OCI-LY1 (cell line): ENCODE data around the gene FERMT1.

ENCODE experiments used
- EZH2 ChIP-seq: fragments of 200-600 bp; sonication (generic), shearing (Covaris generic); IDR thresholded peaks from 2 replicates; pipeline ENCODE4 v1.8.0; 2017; ENCODE audit warnings: borderline replicate concordance, mixed run types, mild to moderate bottlenecking, antibody characterized with exemption, low read length, moderate library complexity, mixed read lengths
- TF ChIP-seq, protein P1 (sequence below): fragments of 200-600 bp; sonication (generic), shearing (Covaris generic); IDR thresholded peaks from 2 replicates; pipeline ENCODE4 v1.5.1; 2017; ENCODE audit warnings: mild to moderate bottlenecking, antibody characterized with exemption, low read length, moderate library complexity, mixed read lengths

DNA sequence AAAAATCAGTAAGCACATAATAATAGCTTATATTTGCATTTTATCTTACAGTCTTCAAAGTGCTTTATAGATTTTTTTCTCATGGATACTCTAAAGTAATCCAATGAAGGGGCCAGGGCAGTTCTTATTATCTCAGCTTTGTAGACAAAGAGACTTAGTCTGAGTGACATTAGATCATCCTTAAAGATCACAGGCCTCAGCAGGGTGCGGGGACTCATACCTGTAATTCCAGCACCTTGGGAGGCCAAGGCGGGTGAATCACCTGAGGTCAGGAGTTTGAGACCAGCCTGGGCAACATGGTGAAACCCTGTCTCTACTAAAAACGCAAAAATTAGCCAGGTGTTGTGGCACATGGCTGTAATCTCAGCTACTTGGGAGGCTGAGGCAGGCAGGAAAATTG is 14.5 kb downstream of the FERMT1 start:
- TF ChIP-seq, protein P1, sequence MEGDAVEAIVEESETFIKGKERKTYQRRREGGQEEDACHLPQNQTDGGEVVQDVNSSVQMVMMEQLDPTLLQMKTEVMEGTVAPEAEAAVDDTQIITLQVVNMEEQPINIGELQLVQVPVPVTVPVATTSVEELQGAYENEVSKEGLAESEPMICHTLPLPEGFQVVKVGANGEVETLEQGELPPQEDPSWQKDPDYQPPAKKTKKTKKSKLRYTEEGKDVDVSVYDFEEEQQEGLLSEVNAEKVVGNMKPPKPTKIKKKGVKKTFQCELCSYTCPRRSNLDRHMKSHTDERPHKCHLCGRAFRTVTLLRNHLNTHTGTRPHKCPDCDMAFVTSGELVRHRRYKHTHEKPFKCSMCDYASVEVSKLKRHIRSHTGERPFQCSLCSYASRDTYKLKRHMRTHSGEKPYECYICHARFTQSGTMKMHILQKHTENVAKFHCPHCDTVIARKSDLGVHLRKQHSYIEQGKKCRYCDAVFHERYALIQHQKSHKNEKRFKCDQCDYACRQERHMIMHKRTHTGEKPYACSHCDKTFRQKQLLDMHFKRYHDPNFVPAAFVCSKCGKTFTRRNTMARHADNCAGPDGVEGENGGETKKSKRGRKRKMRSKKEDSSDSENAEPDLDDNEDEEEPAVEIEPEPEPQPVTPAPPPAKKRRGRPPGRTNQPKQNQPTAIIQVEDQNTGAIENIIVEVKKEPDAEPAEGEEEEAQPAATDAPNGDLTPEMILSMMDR: no peak
- no peak for TF ChIP-seq EZH2
